HepG2 (cell line): ENCODE data around the gene CASS4. TPM values are rescaled to one million over a fixed set of nuclear protein-coding genes. Genes with fewer than 3 reads are reported as not detected.

Experiments used
- CENPX ChIP-seq: sonication (generic); formaldehyde crosslinking; IDR thresholded peaks from 2 replicates; pipeline ENCODE4 v1.9.0; 2021; ENCODE audit warnings: mild to moderate bottlenecking, missing genetic modification reagents, moderate library complexity
- ERF ChIP-seq: IDR thresholded peaks from 2 replicates; pipeline ENCODE4 v1.6.1; 2018; ENCODE audit warnings: missing biosample characterization, missing genetic modification reagents
- ESRRA ChIP-seq: sonication (generic); formaldehyde crosslinking; IDR thresholded peaks from 2 replicates; pipeline ENCODE4 v1.5.1; 2020; ENCODE audit warnings: mild to moderate bottlenecking, low read depth, missing genetic modification reagents
- HMGA1 ChIP-seq: sonication (generic); formaldehyde crosslinking; conservative IDR thresholded peaks from 2 replicates; pipeline ENCODE4 v1.4.0; 2020; ENCODE audit warnings: missing genetic modification reagents
- MAFK ChIP-seq, 2 experiments: IDR thresholded peaks in 1 of 2; conservative IDR thresholded peaks in 1 of 2; 2 replicates each; pipeline ENCODE4 v1.6.1; 2011; ENCODE audit warnings: improper control_type of control experiment in 2 of 2, low read length in 2 of 2
- NFYC ChIP-seq: IDR thresholded peaks from 2 replicates; pipeline ENCODE4 v1.6.1; 2016; ENCODE audit warnings: missing genetic modification reagents, missing compliant biosample characterization
- NR2F2 ChIP-seq: IDR thresholded peaks from 2 replicates; pipeline ENCODE4 v1.6.1; 2012; ENCODE audit warnings: low read depth, inconsistent platforms, borderline replicate concordance
- PATZ1 ChIP-seq: sonication (generic); formaldehyde crosslinking; IDR thresholded peaks from 2 replicates; pipeline ENCODE4 v1.4.0; 2020; ENCODE audit warnings: missing genetic modification reagents
- SCMH1 ChIP-seq: sonication (generic); formaldehyde crosslinking; IDR thresholded peaks from 2 replicates; pipeline ENCODE4 v1.9.0; 2021; ENCODE audit warnings: missing genetic modification reagents, mild to moderate bottlenecking, borderline replicate concordance
- SMAD9 ChIP-seq: sonication (generic); formaldehyde crosslinking; IDR thresholded peaks from 2 replicates; pipeline ENCODE4 v1.5.1; 2020; ENCODE audit warnings: mild to moderate bottlenecking, missing genetic modification reagents
- SP5 ChIP-seq: IDR thresholded peaks from 2 replicates; pipeline ENCODE4 v1.6.1; 2016; ENCODE audit warnings: low read depth, borderline replicate concordance
- TRIM24 ChIP-seq: sonication (generic); formaldehyde crosslinking; IDR thresholded peaks from 2 replicates; pipeline ENCODE4 v1.8.0; 2022; ENCODE audit warnings: mild to moderate bottlenecking, missing genetic modification reagents
- ZBTB20 ChIP-seq: sonication (generic); formaldehyde crosslinking; IDR thresholded peaks from 2 replicates; pipeline ENCODE4 v1.8.1; 2023; ENCODE audit warnings: missing genetic modification reagents, low read depth, mild to moderate bottlenecking, borderline replicate concordance
- ZEB1 ChIP-seq: IDR thresholded peaks from 2 replicates; pipeline ENCODE4 v1.6.1; 2012; ENCODE audit warnings: mild to moderate bottlenecking, low read depth, inconsistent platforms; ENCODE audit not compliant: insufficient replicate concordance
- ZNF503 ChIP-seq: sonication (generic); formaldehyde crosslinking; IDR thresholded peaks from 2 replicates; pipeline ENCODE4 v1.4.0; 2020; ENCODE audit warnings: missing genetic modification reagents
- ZNF557 ChIP-seq: sonication (generic); formaldehyde crosslinking; IDR thresholded peaks from 2 replicates; pipeline ENCODE4 v1.4.0; 2020; ENCODE audit warnings: missing genetic modification reagents
- ZNF563 ChIP-seq: sonication (generic); formaldehyde crosslinking; IDR thresholded peaks from 2 replicates; pipeline ENCODE4 v1.8.0; 2022; ENCODE audit warnings: mild to moderate bottlenecking, moderate library complexity, missing genetic modification reagents
- ZNF878 ChIP-seq: sonication (generic); formaldehyde crosslinking; IDR thresholded peaks from 2 replicates; pipeline ENCODE4 v1.8.1; 2023; ENCODE audit warnings: mild to moderate bottlenecking, missing genetic modification reagents, moderate library complexity
- polyA plus RNA-seq, 8 experiments: library from polyadenylated mRNA; depleted of rRNA in 3 of 8; stranded (reverse) in 7 of 8; unstranded in 1 of 8; fragments of >200 nt; fragmentation: Illumina TruSeq in 4 of 8; extraction: Trizol in 4 of 8; gene quantifications; 2 replicates each; pipeline versions ENCODE4 v1.2.1 to v1.2.3, GENCODE V29; 2011 to 2016; ENCODE audit warnings: low read depth in 4 of 8, missing spikeins in 1 of 8, mixed read lengths in 1 of 8; ENCODE audit not compliant: insufficient read depth in 1 of 8
- total RNA-seq, 5 experiments: library from RNA; depleted of rRNA; stranded (reverse); fragments of >200 nt; fragmentation: Illumina TruSeq; extraction: Trizol; gene quantifications; 2 replicates each; pipeline ENCODE4 v1.2.3, GENCODE V29; 2016; ENCODE audit warnings: low read depth in 1 of 5
- TF ChIP-seq, protein P1 (sequence below): sonication (generic); formaldehyde crosslinking; IDR thresholded peaks from 2 replicates; pipeline ENCODE4 v1.8.0; 2022; ENCODE audit warnings: mild to moderate bottlenecking, missing genetic modification reagents, moderate library complexity

Gene CASS4
- total and polyA plus RNA-seq, 2 of the 13 experiments (the other 11 are each of a cell fraction or from before 2014, with no cell fraction given) = 0.17 to 0.49 TPM

DNA sequence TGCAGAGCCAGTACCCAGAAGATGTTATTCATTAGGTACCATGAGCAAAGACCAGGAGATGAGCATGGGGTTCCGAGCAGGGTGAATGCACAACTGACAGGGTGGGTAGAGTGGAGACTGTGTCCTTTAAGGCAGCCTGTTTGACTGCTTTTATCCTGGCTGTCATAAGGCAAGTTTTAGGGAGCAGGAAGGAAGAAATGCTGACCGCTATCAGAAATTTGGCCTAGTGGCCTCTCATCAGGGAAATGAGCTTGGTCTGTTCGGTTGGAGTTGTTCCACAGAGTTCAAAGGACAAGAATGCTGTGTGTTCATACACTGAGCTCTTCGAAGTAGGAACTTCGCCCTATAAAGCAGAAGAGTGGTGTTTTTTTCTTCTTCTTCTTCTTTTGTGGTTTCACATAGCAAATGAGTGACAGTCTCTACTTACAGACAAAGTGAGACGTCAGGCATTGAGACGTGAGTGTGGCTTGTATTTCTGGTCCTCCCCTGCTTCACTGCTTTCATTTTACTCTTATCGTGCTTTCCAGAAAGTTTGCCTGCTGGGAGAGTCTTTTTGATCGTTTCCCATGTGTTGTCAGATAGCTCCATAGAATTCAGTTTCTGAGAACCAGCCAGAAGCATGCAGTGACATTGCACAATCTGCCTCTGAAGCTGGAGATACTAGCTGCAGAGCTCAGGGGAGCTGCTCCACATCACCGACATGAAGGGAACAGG is at the start of gene CASS4 (continued):
- TF ChIP-seq NR2F2 (no peak), CENPX (CRISPR knock-in tag) (no peak), ZNF557 (CRISPR knock-in tag) (0 out of 2 replicates have a peak, but pooled peaks have one; percentile 74), SMAD9 (CRISPR knock-in tag) (no peak), ZNF503 (CRISPR knock-in tag) (no peak), ERF (no peak), SP5 (no peak), ZEB1 (no peak), HMGA1 (no peak), NFYC (CRISPR knock-in tag) (no peak), PATZ1 (CRISPR knock-in tag) (no peak), TRIM24 (no peak; the same call in 1 of the 2 replicates), ZBTB20 (CRISPR knock-in tag) (no peak), MAFK (conservative IDR thresholded peaks at IDR 0.05 in 1 of 2, IDR thresholded peaks at IDR 0.05 in 1 of 2; ENCODE audit: low read length in 2 of 2) (peak in 1 of 2 experiments; percentile 34; a peak in 2 of 4 replicates), ZNF878 (no peak), ESRRA (CRISPR knock-in tag) (no peak), ZNF563 (CRISPR knock-in tag) (0 out of 2 replicates have a peak, but pooled peaks have one; percentile 19), SCMH1 (CRISPR knock-in tag) (no peak)
- TF ChIP-seq, protein P1, sequence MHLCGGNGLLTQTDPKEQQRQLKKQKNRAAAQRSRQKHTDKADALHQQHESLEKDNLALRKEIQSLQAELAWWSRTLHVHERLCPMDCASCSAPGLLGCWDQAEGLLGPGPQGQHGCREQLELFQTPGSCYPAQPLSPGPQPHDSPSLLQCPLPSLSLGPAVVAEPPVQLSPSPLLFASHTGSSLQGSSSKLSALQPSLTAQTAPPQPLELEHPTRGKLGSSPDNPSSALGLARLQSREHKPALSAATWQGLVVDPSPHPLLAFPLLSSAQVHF (CRISPR knock-in tag) = no peak
